GM23248 (cell line): Measurements from ENCODE around the gene STXBP3.

Source experiments
- EZH2 ChIP-seq: fragments of 200-600 bp; sonication (generic); IDR thresholded peaks from 2 replicates; pipeline ENCODE4 v1.6.1; 2018; ENCODE audit warnings: antibody characterized with exemption, mild to moderate bottlenecking; ENCODE audit not compliant: insufficient read depth, poor library complexity, severe bottlenecking
- EZH2phosphoT487 ChIP-seq: fragments of 200-600 bp; sonication (generic); IDR thresholded peaks from 2 replicates; pipeline ENCODE4 v1.6.1; 2018; ENCODE audit warnings: antibody characterized with exemption, moderate library complexity, mild to moderate bottlenecking, low read depth; ENCODE audit not compliant: insufficient read depth

GRCh38 chr1:108745980-108746381, 493 bp upstream of the STXBP3 start:
- no peak for TF ChIP-seq EZH2
- no peak for TF ChIP-seq EZH2phosphoT487
